Nephron (organoid): Measurements from ENCODE around the gene RSPO4.

ENCODE experiments used
- H3K27ac Mint-ChIP-seq, 3 experiments: 2 replicates each; pipeline ENCODE4 v1.8.0; 2020; ENCODE audit warnings: mixed read lengths in 3 of 3, mild to moderate bottlenecking in 2 of 3, moderate library complexity in 1 of 3
- H3K27me3 Mint-ChIP-seq: 2 replicates; pipeline ENCODE4 v1.8.0; 2021; ENCODE audit warnings: low read depth, mild to moderate bottlenecking, moderate library complexity, mixed read lengths
- H3K36me3 Mint-ChIP-seq: 2 replicates; pipeline ENCODE4 v1.8.0; 2020; ENCODE audit warnings: low read depth, mixed read lengths
- H3K4me1 Mint-ChIP-seq: 2 replicates; pipeline ENCODE4 v1.8.0; 2020; ENCODE audit warnings: mixed read lengths
- H3K4me3 Mint-ChIP-seq, 3 experiments: 2 replicates each; pipeline ENCODE4 v1.8.0; 2020; ENCODE audit warnings: mild to moderate bottlenecking in 3 of 3, mixed read lengths in 3 of 3, moderate library complexity in 2 of 3
- H3K9me3 Mint-ChIP-seq: 2 replicates; pipeline ENCODE4 v1.8.0; 2020; ENCODE audit warnings: mixed read lengths
- TF ChIP-seq, protein P1 (sequence below), 3 experiments: fragments of 200-600 bp; sonication (generic); IDR thresholded peaks; one replicate each; pipeline ENCODE4 v1.5.0; 2021; ENCODE audit warnings: antibody characterized with exemption in 3 of 3; ENCODE audit not compliant: unreplicated experiment in 3 of 3

RSPO4 gene

GRCh38 chr20:1001911-1002681 is at the start of gene RSPO4:
TSS of gene RSPO4 (minus strand) at chr20:1002311. CDS start at chr20:1002164, 147 bp downstream.
- H3K27me3 Mint-ChIP-seq: peaks cover 60% of the 10 kb centered on the region
- H3K27ac Mint-ChIP-seq: peak within 1 kb of the TSS in 1 of 3 experiments; percentile 24
- H3K9me3 Mint-ChIP-seq: no peaks in the 10 kb centered on the region
- TF ChIP-seq, protein P1, sequence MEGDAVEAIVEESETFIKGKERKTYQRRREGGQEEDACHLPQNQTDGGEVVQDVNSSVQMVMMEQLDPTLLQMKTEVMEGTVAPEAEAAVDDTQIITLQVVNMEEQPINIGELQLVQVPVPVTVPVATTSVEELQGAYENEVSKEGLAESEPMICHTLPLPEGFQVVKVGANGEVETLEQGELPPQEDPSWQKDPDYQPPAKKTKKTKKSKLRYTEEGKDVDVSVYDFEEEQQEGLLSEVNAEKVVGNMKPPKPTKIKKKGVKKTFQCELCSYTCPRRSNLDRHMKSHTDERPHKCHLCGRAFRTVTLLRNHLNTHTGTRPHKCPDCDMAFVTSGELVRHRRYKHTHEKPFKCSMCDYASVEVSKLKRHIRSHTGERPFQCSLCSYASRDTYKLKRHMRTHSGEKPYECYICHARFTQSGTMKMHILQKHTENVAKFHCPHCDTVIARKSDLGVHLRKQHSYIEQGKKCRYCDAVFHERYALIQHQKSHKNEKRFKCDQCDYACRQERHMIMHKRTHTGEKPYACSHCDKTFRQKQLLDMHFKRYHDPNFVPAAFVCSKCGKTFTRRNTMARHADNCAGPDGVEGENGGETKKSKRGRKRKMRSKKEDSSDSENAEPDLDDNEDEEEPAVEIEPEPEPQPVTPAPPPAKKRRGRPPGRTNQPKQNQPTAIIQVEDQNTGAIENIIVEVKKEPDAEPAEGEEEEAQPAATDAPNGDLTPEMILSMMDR (IDR thresholded peaks at IDR 0.05; ENCODE audit: unreplicated experiment in 3 of 3): no peak
- H3K4me1 Mint-ChIP-seq: peaks cover 9% of the 10 kb centered on the region
- no peaks in the 10 kb centered on the region for H3K36me3 Mint-ChIP-seq
- H3K4me3 Mint-ChIP-seq: peak within 1 kb of the TSS; percentile 58 to 92 (median 80)

DNA sequence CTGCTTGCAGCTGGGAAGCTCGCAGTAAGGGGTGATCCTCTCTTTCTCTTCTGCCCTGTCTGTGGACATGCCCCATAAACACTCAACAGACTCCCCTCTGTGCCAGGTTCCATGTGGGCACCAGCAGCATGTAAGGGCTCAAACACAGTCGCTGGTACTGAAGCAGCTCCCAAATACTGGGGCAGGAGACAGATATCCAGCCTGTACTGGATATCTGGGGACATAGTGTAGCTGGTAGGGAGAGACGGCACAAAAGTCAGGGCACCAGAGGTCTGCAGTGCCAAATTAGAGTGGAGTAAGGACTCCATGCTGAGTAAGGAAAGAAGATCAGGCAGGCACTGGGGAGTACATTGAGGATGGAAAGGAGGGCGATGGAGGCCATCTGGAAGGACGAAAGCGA is 48.3 kb upstream of the RSPO4 start:
- peaks cover under 1% of the 10 kb centered on the region for H3K27me3 Mint-ChIP-seq
- H3K4me3 Mint-ChIP-seq: no peak overlapping the region
- peaks cover 5% of the 10 kb centered on the region for H3K4me1 Mint-ChIP-seq
- TF ChIP-seq, protein P1 (IDR thresholded peaks at IDR 0.05; ENCODE audit: unreplicated experiment in 3 of 3): no peak
- no peak overlapping the region for H3K27ac Mint-ChIP-seq
- no peaks in the 10 kb centered on the region for H3K36me3 Mint-ChIP-seq
- H3K9me3 Mint-ChIP-seq: no peaks in the 10 kb centered on the region

DNA sequence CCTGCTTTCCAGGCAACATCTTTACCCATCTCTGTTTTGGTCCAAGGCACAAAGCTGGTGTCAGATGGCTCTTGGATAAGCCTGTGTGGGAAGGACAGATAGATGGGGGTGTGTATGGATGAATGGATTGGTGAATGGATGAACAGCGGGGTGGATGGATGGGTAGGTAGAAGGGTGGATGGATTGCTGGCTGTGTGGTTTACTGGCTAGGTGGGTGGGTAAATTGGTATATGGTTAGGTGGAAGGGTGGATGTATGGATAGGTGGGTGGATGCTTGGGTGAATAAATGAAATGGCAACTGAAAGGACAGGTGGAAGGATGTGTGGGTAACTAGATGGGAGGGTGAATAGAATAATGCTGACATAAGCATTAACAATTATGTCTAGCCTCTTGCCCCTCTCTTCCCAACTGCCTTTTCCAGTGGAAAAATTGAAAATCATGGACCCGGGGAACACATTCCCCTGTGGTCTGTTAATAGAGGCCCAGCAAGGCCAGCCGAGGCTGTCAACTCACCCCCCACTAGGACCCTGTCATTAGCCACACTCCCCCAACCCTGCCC is 43.8 kb upstream of the RSPO4 start:
- Mint-ChIP-seq H3K4me3 (no peak overlapping the region), H3K4me1 (peaks cover 5% of the 10 kb centered on the region), H3K27me3 (peaks cover 14% of the 10 kb centered on the region), H3K9me3 (no peaks in the 10 kb centered on the region), H3K27ac (no peak overlapping the region), H3K36me3 (no peaks in the 10 kb centered on the region)
- TF ChIP-seq, protein P1 (IDR thresholded peaks at IDR 0.05; ENCODE audit: unreplicated experiment in 3 of 3): no peak

GRCh38 chr20:1041845-1042390 is 39.8 kb upstream of the RSPO4 start:
- Mint-ChIP-seq H3K9me3 (no peaks in the 10 kb centered on the region), H3K36me3 (no peaks in the 10 kb centered on the region), H3K27ac (no peak overlapping the region), H3K4me1 (no peaks in the 10 kb centered on the region), H3K4me3 (no peak overlapping the region), H3K27me3 (peaks cover 18% of the 10 kb centered on the region)
- TF ChIP-seq, protein P1 (IDR thresholded peaks at IDR 0.05; ENCODE audit: unreplicated experiment in 3 of 3): no peak

GRCh38 chr20:1038205-1038604 is 36.1 kb upstream of the RSPO4 start:
- Mint-ChIP-seq H3K27ac (no peak overlapping the region), H3K27me3 (peaks cover 13% of the 10 kb centered on the region), H3K36me3 (no peaks in the 10 kb centered on the region), H3K9me3 (no peaks in the 10 kb centered on the region), H3K4me1 (no peaks in the 10 kb centered on the region), H3K4me3 (no peak overlapping the region)
- TF ChIP-seq, protein P1 (IDR thresholded peaks at IDR 0.05; ENCODE audit: unreplicated experiment in 3 of 3): no peak
